ENCODE results near the gene RNF13.

DNA sequence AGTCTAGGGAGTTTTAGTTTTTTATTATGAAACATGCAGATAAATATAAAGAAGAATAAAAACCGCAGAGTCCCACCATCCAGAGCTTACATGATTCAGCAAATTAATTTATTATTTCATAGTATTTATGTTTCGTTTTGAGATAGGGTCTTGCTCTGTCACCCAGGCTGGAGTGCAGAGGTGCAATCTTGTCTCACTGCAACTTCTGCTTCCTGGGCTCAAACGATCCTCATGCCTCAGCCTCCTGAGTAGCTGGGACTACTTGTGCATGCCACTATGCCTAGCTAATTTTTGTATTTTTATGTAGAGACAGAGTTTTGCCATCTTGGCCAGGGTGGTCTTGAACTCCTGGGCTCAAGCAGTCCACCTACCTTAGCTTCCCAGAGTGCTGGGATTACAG is 13.6 kb downstream of the RNF13 start:
- TF ChIP-seq CTCF (IDR thresholded peaks at IDR 0.05) = no peak
- TF ChIP-seq POLR2AphosphoS5 (IDR thresholded peaks at IDR 0.05; ENCODE audit: low read depth, low read length) = no peak
- no peak for TF ChIP-seq REST (IDR thresholded peaks at IDR 0.05; ENCODE audit: insufficient read depth in 1 of 2, low read depth in 2 of 2, low read length in 1 of 2)

All from Panc1 (cell line).